Measurements from ENCODE around the gene POP7.
A peak's percentile ranks its signal among the peaks of the same experiment; 100 is the strongest.

Gene POP7

DNA sequence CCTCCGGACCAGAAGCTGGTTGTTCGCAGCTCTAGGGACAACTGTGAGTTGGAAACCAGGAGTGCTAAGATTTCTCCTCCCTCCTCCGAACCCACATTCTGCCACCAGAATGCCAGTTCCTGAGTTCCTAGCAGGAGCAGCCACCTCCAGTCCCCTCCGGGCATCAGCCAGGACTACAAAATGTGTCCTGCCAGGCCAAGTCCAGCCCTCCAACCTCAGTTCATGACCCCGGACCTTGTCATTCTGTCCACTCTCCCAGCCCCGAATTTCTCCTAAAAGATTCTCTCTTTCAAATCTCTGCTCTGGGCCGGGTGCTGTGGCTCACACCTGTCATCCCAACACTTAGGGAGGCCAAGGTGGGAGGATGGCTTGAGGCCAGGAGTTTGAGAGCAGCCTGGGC lies 29.8 kb downstream of the POP7 start:
- Histone ChIP-seq H3K27ac (no peak overlapping the region), H3K4me3 (no peak overlapping the region)
- TF ChIP-seq, protein P1, sequence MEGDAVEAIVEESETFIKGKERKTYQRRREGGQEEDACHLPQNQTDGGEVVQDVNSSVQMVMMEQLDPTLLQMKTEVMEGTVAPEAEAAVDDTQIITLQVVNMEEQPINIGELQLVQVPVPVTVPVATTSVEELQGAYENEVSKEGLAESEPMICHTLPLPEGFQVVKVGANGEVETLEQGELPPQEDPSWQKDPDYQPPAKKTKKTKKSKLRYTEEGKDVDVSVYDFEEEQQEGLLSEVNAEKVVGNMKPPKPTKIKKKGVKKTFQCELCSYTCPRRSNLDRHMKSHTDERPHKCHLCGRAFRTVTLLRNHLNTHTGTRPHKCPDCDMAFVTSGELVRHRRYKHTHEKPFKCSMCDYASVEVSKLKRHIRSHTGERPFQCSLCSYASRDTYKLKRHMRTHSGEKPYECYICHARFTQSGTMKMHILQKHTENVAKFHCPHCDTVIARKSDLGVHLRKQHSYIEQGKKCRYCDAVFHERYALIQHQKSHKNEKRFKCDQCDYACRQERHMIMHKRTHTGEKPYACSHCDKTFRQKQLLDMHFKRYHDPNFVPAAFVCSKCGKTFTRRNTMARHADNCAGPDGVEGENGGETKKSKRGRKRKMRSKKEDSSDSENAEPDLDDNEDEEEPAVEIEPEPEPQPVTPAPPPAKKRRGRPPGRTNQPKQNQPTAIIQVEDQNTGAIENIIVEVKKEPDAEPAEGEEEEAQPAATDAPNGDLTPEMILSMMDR (IDR thresholded peaks at IDR 0.05) = no peak
- DNase-seq (ENCODE audit: low spot score) = no peak

DNA sequence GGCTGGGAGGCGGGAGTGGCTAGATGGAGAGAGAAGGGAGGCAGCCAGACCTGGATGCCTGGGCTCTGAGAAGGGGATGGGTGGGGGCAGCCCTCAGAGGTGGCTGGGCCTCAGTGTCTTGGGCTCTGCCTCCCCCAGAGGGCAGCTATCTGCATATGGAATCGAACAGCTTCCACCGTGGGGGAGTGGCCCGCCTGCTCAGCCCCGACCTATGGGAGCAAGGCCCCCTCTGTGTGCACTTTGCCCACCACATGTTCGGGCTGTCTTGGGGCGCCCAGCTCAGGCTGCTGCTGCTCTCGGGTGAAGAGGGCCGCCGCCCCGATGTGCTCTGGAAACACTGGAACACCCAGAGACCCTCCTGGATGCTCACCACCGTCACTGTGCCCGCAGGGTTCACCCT lies 30.8 kb downstream of the POP7 start:
- no peak for DNase-seq (ENCODE audit: low spot score)
- Histone ChIP-seq H3K4me3 (no peak overlapping the region), H3K27ac (no peak overlapping the region)
- TF ChIP-seq, protein P1 (IDR thresholded peaks at IDR 0.05) = no peak

DNA sequence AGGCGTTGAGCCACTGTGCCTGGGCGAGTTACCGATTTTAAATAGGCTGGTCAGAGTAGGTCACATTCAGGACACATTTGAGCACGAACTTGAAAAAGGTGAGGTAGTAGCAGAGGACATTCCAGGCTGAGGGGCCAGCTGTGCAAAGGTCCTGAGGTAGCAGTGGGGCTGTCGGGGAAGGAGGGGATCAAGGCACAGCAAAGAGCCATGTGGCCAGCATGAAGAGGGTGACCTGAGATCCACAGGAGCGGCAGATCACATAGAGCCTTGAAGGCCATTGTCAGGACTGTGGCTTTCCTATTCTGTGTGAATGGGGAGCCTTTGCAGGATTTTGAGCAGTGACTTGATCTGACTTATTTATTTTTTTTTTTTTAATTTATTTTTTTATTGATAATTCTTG lies 34.0 kb downstream of the POP7 start:
- Histone ChIP-seq H3K27ac (no peak overlapping the region), H3K4me3 (no peak overlapping the region)
- no peak for DNase-seq (ENCODE audit: low spot score)
- TF ChIP-seq, protein P1 (IDR thresholded peaks at IDR 0.05) = no peak

DNA sequence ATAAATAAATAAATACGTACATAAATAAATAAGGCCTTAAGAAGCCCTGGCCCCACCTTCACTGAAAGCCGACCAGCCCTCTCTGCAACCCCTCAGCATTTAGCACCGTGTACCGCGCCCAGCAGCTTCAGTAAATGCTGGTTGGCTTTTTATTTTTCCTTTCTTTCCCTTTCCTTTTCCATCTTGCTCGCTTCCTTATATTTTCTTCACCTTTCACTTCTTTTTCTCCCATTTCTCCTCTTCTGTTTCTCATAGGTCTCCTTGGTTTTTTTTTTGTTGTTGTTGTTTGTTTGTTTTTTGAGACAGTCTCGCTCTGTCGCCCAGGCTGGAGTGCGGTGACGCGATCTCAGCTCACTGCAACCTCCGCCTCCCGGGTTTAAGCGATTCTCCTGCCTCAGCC lies 38.7 kb downstream of the POP7 start:
- Histone ChIP-seq H3K4me3 (no peak overlapping the region), H3K27ac (no peak overlapping the region)
- DNase-seq (ENCODE audit: low spot score) = no peak
- TF ChIP-seq, protein P1 (IDR thresholded peaks at IDR 0.05) = no peak

DNA sequence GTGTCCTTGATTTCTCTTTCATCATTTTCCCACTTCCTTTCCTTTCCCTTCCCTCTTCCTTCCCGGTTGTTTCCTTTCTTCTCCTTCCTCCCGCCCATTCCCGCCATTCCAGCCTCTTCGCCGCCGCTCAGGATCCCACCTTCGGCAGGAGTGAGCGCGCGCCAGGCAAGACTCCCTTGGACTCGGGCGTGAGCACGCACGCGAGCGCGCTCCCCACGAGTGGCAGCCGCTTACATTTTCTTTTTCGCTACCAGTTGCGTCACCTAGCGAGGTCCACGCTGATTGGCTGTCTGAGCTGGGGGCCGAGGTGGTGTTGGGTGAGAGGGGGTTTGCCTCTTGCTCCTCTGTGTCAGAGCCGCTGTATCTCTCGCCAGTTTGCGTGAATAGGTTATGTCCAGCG lies 39.3 kb downstream of the POP7 start:
- H3K4me3 ChIP-seq = peak overlapping the region; percentile 27
- TF ChIP-seq, protein P1 (IDR thresholded peaks at IDR 0.05) = no peak
- H3K27ac ChIP-seq = no peak overlapping the region
- no peak for DNase-seq (ENCODE audit: low spot score)

DNA sequence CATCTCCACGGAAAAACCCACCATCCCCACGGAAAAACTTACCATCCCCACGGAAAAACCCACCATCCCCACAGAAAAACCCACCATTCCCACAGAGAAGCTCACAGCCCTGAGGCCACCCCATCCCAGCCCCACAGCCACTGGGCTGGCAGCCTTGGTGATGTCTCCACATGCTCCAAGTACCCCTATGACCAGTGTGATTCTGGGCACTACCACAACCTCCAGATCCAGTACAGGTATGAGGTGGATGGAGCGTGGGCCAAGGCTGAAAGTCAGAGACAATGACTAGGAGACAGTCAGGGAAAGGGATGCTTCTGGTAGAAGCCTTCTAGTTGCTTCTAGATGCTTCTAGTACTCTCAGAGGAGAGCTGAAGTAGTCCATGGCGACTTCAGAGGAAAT lies 47.1 kb downstream of the POP7 start:
- no peak for DNase-seq (ENCODE audit: low spot score)
- TF ChIP-seq, protein P1 (IDR thresholded peaks at IDR 0.05) = no peak
- Histone ChIP-seq H3K4me3 (no peak overlapping the region), H3K27ac (no peak overlapping the region)

DNA sequence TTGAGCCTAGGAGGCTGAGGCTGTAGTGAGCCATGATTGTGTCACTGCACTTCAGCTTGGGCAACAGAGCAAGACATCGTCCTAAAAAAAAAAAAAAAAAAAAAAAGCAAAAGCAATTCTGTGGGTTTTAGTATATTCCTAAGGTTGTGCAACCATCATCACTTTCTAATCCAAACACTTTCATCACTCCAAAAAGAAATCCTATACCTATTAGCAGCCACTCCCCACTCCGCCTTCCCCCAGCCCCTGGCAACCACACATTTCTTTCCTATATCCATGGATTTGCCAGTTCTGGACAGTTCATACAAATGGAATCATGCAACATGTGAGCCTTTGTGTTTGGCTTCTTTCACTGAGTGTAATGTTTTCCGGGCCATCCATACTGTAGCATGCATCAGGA lies 47.8 kb downstream of the POP7 start:
- no peak overlapping the region for H3K4me3 ChIP-seq
- TF ChIP-seq, protein P1 (IDR thresholded peaks at IDR 0.05) = no peak
- H3K27ac ChIP-seq = no peak overlapping the region
- DNase-seq (ENCODE audit: low spot score) = no peak

Data from coronary artery (tissue), 2 donors.